VCaP (cell line): ENCODE data around the gene EFCAB12.

ENCODE experiments used
- H3K27ac ChIP-seq: fragments of 450-650 bp; 2 replicates; pipeline ENCODE4 v1.5.1; 2017
- TF ChIP-seq, protein P1 (sequence below): fragments of 450-650 bp; conservative IDR thresholded peaks from 2 replicates; pipeline ENCODE4 v1.5.1; 2017; ENCODE audit warnings: mild to moderate bottlenecking, moderate library complexity

Gene EFCAB12

DNA sequence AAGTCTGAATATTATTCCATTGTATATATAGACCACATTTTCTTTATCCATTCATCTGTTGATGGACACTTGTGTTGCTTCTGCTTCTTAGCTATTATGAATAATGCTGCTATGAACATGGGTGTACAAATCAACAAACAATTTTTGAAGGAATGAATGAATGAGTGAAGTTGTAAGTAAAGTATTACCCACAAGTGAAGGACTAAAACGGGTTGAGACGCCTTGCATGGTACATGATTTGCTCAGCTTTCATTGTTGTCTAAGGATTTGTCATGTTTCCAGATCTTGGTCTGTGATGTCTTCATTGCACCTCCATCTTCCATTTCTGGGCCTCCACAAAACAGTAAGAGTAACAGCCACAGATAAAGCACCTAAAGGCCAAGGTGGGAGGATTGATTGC, 32.1 kb upstream of the EFCAB12 start:
- H3K27ac ChIP-seq, result no peak overlapping the region
- TF ChIP-seq, protein P1, sequence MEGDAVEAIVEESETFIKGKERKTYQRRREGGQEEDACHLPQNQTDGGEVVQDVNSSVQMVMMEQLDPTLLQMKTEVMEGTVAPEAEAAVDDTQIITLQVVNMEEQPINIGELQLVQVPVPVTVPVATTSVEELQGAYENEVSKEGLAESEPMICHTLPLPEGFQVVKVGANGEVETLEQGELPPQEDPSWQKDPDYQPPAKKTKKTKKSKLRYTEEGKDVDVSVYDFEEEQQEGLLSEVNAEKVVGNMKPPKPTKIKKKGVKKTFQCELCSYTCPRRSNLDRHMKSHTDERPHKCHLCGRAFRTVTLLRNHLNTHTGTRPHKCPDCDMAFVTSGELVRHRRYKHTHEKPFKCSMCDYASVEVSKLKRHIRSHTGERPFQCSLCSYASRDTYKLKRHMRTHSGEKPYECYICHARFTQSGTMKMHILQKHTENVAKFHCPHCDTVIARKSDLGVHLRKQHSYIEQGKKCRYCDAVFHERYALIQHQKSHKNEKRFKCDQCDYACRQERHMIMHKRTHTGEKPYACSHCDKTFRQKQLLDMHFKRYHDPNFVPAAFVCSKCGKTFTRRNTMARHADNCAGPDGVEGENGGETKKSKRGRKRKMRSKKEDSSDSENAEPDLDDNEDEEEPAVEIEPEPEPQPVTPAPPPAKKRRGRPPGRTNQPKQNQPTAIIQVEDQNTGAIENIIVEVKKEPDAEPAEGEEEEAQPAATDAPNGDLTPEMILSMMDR, result no peak

DNA sequence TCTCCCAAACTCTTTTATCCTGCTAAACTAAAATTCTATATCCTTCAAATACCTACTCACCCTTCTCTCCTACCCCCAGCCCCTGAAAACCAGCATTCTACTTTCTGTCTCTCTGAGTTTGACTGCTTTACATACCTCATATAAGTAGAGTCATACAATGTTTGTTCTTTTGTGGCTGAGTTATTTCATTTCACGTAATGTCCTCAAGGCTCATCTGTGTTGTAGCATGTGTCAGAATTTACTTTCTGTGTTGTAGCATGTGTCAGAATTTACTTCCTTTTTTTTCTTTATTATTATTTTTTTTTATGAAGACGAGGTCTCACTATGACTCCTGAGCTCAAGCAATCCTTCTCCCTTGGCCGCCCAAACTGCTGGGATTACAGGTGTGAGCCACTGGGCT, 31.7 kb upstream of the EFCAB12 start:
- TF ChIP-seq, protein P1, result no peak
- no peak overlapping the region for H3K27ac ChIP-seq

DNA sequence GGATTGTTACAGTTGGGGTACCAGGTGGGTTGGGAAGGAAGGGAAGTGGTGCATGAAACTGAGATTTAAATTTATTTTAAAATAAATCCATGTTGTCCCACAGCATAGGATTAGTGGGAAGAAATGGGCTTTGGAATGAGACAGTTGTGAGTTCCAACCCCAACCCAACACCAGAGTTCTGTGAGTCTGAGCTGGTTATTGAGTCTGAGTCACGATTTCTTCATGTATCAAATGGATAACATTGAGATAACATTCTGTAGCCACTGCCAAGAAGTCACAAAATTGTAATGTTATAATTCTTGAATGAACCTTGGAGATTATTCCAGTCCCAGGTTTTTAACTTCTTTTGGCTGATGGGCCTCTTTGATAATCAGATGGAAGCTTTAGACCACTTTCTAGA, 25.3 kb upstream of the EFCAB12 start:
- no peak overlapping the region for H3K27ac ChIP-seq
- TF ChIP-seq, protein P1, result no peak

DNA sequence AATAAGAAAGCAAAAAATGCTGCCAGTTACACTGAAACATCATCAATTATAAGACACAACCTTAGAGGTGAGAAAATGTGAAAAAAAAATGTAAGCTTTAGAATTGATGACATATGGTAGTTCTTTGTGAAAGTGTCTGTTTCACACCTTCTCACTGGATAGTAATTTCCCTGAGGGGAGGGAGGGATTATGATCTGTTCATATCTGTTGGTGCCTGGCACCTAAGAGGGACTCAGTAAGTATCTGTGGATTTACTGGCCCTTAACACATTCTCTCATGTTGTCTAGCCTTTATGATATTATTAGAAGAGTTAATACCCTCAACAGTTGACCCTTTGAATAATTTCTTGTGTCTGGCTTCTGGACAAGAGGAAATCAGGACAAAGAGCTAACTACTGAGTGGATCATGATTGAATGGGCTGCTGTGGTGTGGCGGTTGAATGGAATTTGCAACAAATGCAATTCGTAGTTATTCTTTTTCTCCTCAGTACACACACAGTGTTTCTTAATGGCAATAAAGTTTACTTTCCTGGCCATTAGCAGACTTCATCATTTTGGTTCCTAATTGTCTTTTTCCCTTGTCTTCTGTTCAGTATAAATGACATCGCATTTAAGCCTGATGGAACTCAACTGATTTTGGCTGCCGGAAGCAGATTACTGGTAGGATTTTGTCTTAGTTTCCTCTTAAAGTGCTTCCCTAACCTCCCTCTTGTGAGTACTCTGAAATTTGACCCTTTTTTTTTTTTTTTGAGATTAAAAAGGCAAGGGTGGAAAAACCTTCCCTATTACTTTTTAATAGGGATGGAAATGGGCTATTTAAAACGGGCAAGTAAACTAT, 21.1 kb upstream of the EFCAB12 start:
- TF ChIP-seq, protein P1, result no peak
- H3K27ac ChIP-seq, result no peak overlapping the region

DNA sequence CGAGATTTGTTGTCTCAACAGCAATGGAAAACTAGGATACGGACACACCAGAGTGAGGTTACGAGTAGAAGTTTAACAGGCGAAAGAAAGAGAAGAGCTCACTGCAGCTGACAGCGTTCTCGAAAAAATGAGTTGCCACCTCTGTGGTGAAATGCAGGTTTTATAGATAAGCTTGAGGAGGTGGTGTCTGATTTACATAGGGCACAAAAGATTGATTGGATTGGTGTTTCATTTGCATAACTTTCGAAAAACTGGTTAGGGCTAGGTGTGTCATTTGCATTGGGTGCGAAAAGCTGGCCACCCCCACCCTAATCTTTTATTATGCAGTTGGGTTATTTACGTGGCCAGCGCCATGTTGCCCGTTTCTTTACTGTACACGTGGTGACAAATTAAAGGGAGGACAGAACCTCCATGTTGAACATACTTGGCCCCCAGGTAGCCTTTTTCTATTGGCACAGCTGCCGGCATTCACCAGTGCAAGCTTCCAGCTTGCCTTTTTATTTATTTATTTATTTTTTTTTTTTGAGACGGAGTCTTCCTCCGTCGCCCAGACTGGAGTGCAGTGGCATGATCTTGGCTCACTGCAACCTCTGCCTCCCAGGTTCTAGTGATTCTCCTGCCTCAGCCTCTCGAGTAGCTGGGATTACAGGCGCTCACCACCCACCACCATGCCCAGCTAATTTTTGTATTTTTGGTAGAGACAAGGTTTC, 19.9 kb upstream of the EFCAB12 start:
- no peak overlapping the region for H3K27ac ChIP-seq
- TF ChIP-seq, protein P1, result no peak

DNA sequence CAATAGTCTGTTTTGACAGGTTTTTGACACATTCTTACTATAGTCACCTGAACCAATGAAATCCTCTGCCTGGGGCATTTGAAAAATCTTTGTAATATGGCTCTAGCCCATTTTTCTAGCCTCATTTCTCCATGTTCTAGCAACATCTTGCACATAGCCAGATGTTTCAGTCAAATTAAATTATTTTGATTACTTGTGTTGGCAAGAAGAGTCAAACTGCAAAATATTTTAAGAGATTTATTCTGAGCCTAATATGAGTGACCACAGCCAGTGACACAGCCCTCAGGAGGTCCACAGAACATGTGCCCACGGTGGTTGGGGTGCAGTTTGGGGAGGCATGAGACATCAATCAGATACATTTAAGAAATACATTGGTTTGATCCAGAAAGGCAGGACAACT, 18.5 kb upstream of the EFCAB12 start:
- no peak overlapping the region for H3K27ac ChIP-seq
- TF ChIP-seq, protein P1, result no peak

DNA sequence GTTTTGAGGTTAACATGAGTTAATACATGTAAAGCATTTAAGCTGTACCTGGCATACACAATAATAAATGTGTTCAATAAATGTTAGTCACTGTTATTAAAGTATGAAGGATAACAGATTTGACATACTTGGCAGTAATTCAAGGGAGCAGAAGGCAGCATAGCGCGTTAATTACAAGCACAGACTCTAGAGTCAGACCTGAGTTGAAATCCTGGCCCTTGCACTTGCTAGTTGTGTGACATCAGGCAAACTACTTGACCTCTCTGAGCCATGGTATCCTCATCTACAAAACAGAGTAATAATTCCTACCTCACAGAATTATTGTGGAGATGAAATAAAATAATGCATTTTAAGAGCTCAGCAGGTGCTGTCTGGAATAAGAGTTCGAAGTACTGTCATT, 17.0 kb upstream of the EFCAB12 start:
- H3K27ac ChIP-seq, result no peak overlapping the region
- TF ChIP-seq, protein P1, result no peak
